GM19324 (cell line): Measurements from ENCODE around the gene CDHR2.
A peak's percentile ranks its signal among the peaks of the same experiment; 100 is the strongest.
"Not testable (repeated sequence)": the region's sequence is repeated elsewhere in the genome, so short reads cannot be mapped to it uniquely, and the experiment has no call there.

Experiments
- ATAC-seq: cut with Tn5 transposase; IDR thresholded peaks from one replicate; pipeline ENCODE4 v1.9.1; 2021; ENCODE audit warnings: mild to moderate bottlenecking, moderate library complexity; ENCODE audit not compliant: unreplicated experiment, low FRiP score

Gene CDHR2

GRCh38 chr5:176594554-176594953, 45.4 kb downstream of the CDHR2 start:
- ATAC-seq = no peak

- ATAC-seq = no peak
Observed at GRCh38 chr5:176595386-176595943, 46.3 kb downstream of the CDHR2 start.

- ATAC-seq = no peak
Observed at GRCh38 chr5:176596069-176596644, 47.0 kb downstream of the CDHR2 start.

GRCh38 chr5:176596689-176597416, 47.7 kb downstream of the CDHR2 start:
- ATAC-seq = no peak

- ATAC-seq = no peak
Observed at GRCh38 chr5:176597417-176598389, 48.6 kb downstream of the CDHR2 start.

GRCh38 chr5:176599749-176600430, 50.7 kb downstream of the CDHR2 start:
- not testable (repeated sequence) for ATAC-seq

- no peak for ATAC-seq
Observed at GRCh38 chr5:176601901-176602482, 52.9 kb downstream of the CDHR2 start.

GRCh38 chr5:176603091-176603490, 53.9 kb downstream of the CDHR2 start:
- no peak for ATAC-seq

GRCh38 chr5:176606032-176606431, 56.9 kb downstream of the CDHR2 start:
- ATAC-seq = no peak

- ATAC-seq = no peak
Observed at GRCh38 chr5:176606875-176607274, 57.7 kb downstream of the CDHR2 start.

- no peak for ATAC-seq
Observed at GRCh38 chr5:176608142-176608705, 59.1 kb downstream of the CDHR2 start.

- peak; percentile 15 for ATAC-seq
Observed at GRCh38 chr5:176608937-176609723, 60.0 kb downstream of the CDHR2 start.

- ATAC-seq = peak; percentile 85
Observed at GRCh38 chr5:176609724-176610434, 60.7 kb downstream of the CDHR2 start, which contains the start of gene GPRIN1. Gene GPRIN1, minus strand, starts transcription at chr5:176610156. Its CDS starts 10,322 bp downstream, at chr5:176599834.

- peak; percentile 3 for ATAC-seq
Observed at GRCh38 chr5:176610435-176610773, 61.3 kb downstream of the CDHR2 start.

GRCh38 chr5:176611435-176611834, 62.3 kb downstream of the CDHR2 start:
- no peak for ATAC-seq

- ATAC-seq = no peak
Observed at GRCh38 chr5:176612008-176612407, 62.9 kb downstream of the CDHR2 start.

- no peak for ATAC-seq
Observed at GRCh38 chr5:176612855-176613254, 63.7 kb downstream of the CDHR2 start.

- no peak for ATAC-seq
Observed at GRCh38 chr5:176614805-176615478, 65.8 kb downstream of the CDHR2 start.
